C4-2B (cell line): ENCODE results near the gene MCCD1.

Source experiments
- CTCF ChIP-seq: fragments of 450-650 bp; conservative IDR thresholded peaks from 2 replicates; pipeline ENCODE4 v1.5.1; 2017; ENCODE audit warnings: mild to moderate bottlenecking
- ZFX ChIP-seq: fragments of 450-650 bp; IDR thresholded peaks from 2 replicates; pipeline ENCODE4 v1.6.1; 2017

- no peak for TF ChIP-seq CTCF
- no peak for TF ChIP-seq ZFX
These were observed 49.7 kb downstream of the MCCD1 start for GRCh38 chr6:31578184-31579118.
